Measurements from ENCODE around the gene EPHA4.

DNA sequence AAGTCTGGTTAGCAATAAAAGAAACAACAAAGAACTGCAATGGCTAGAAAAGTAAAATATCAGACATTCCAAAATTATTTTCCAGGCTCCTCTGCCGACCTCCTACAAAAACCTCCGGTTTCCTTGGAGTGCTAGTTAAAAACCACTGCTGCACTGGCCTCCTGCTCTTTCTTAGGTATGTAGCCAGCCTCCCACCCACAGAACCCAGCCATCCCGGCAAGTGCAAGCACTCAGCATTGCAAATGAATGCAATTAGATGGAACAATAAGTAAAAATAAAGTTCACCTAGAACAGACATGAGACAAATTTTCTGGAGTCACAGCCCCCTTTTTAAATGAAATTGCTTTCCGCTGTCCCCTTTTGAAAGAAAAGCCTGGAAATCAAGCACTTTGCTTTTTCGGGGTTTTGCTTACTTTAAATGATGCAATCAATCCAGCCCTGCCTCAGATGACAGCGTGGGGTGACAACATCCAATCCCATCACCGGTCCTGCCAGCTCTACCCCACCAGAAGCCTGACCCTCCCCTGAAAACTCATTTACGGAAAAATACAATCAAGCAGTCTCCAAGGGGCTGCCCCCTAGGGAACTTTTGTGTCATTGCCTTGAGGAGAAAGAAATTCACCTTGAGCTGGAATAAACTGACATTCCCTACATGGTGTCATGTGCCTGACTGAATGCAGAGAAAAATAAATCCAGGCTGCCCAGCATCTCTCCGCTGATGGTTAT, 199.8 kb downstream of the EPHA4 start:
- TF ChIP-seq, protein P1, sequence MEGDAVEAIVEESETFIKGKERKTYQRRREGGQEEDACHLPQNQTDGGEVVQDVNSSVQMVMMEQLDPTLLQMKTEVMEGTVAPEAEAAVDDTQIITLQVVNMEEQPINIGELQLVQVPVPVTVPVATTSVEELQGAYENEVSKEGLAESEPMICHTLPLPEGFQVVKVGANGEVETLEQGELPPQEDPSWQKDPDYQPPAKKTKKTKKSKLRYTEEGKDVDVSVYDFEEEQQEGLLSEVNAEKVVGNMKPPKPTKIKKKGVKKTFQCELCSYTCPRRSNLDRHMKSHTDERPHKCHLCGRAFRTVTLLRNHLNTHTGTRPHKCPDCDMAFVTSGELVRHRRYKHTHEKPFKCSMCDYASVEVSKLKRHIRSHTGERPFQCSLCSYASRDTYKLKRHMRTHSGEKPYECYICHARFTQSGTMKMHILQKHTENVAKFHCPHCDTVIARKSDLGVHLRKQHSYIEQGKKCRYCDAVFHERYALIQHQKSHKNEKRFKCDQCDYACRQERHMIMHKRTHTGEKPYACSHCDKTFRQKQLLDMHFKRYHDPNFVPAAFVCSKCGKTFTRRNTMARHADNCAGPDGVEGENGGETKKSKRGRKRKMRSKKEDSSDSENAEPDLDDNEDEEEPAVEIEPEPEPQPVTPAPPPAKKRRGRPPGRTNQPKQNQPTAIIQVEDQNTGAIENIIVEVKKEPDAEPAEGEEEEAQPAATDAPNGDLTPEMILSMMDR (conservative IDR thresholded peaks at IDR 0.05; ENCODE audit: low read length): peak; percentile 45
- TF ChIP-seq EZH2phosphoT487 (IDR thresholded peaks at IDR 0.05; ENCODE audit: borderline replicate concordance): no peak

All from Loucy (cell line).